ENCODE results near the gene SDR42E2.
A peak's percentile ranks its signal among the peaks of the same experiment; 100 is the strongest.

The SDR42E2 gene

GRCh38 chr16:22181843-22182242 is 19.5 kb downstream of the SDR42E2 start:
- no peaks in the 10 kb centered on the region for H3K36me3 ChIP-seq (ENCODE audit: control insufficient read depth in 2 of 2, insufficient read depth in 2 of 2, low read length in 2 of 2)
- no peak overlapping the region for H3K4me3 ChIP-seq (ENCODE audit: low read length in 2 of 2)
- H3K27me3 ChIP-seq (ENCODE audit: control insufficient read depth in 2 of 2, insufficient read depth in 2 of 2, low read length in 2 of 2): no peaks in the 10 kb centered on the region
- H3K4me1 ChIP-seq (ENCODE audit: control insufficient read depth in 2 of 2, insufficient read depth in 2 of 2, low read length in 2 of 2): no peaks in the 10 kb centered on the region
- H3K27ac ChIP-seq (ENCODE audit: low read depth in 2 of 2, low read length in 2 of 2): no peak overlapping the region
- H3K9ac ChIP-seq (ENCODE audit: low read depth in 1 of 2, low read length in 2 of 2): no peak overlapping the region
- no peaks in the 10 kb centered on the region for H3K9me3 ChIP-seq (ENCODE audit: control insufficient read depth in 2 of 2, low read length in 2 of 2)

GRCh38 chr16:22183335-22183734 is 21.0 kb downstream of the SDR42E2 start:
- Histone ChIP-seq H3K36me3 (ENCODE audit: control insufficient read depth in 2 of 2, insufficient read depth in 2 of 2, low read length in 2 of 2) (no peaks in the 10 kb centered on the region), H3K4me1 (ENCODE audit: control insufficient read depth in 2 of 2, insufficient read depth in 2 of 2, low read length in 2 of 2) (peaks cover 3 to 4% of the 10 kb centered on the region in 2 donors), H3K4me3 (ENCODE audit: low read length in 2 of 2) (no peak overlapping the region), H3K27ac (ENCODE audit: low read depth in 2 of 2, low read length in 2 of 2) (no peak overlapping the region), H3K27me3 (ENCODE audit: control insufficient read depth in 2 of 2, insufficient read depth in 2 of 2, low read length in 2 of 2) (no peaks in the 10 kb centered on the region), H3K9me3 (ENCODE audit: control insufficient read depth in 2 of 2, low read length in 2 of 2) (no peaks in the 10 kb centered on the region), H3K9ac (ENCODE audit: low read depth in 1 of 2, low read length in 2 of 2) (no peak overlapping the region)

GRCh38 chr16:22183901-22184614 is 21.8 kb downstream of the SDR42E2 start:
- H3K4me1 ChIP-seq (ENCODE audit: control insufficient read depth in 2 of 2, insufficient read depth in 2 of 2, low read length in 2 of 2): peaks cover 10% of the 10 kb centered on the region in 2 donors

GRCh38 chr16:22184615-22184968 is 22.3 kb downstream of the SDR42E2 start:
- Histone ChIP-seq H3K4me1 (ENCODE audit: control insufficient read depth in 2 of 2, insufficient read depth in 2 of 2, low read length in 2 of 2) (peaks cover 15 to 16% of the 10 kb centered on the region in 2 donors), H3K27me3 (ENCODE audit: control insufficient read depth in 2 of 2, insufficient read depth in 2 of 2, low read length in 2 of 2) (no peaks in the 10 kb centered on the region), H3K9me3 (ENCODE audit: control insufficient read depth in 2 of 2, low read length in 2 of 2) (no peaks in the 10 kb centered on the region), H3K36me3 (ENCODE audit: control insufficient read depth in 2 of 2, insufficient read depth in 2 of 2, low read length in 2 of 2) (no peaks in the 10 kb centered on the region), H3K27ac (ENCODE audit: low read depth in 2 of 2, low read length in 2 of 2) (no peak overlapping the region), H3K9ac (ENCODE audit: low read depth in 1 of 2, low read length in 2 of 2) (no peak overlapping the region), H3K4me3 (ENCODE audit: low read length in 2 of 2) (no peak overlapping the region)

More at GRCh38 chr16:22183901-22184614, 21.8 kb downstream of the SDR42E2 start:
- no peak overlapping the region for H3K4me3 ChIP-seq (ENCODE audit: low read length in 2 of 2)
- H3K9ac ChIP-seq (ENCODE audit: low read depth in 1 of 2, low read length in 2 of 2): no peak overlapping the region
- H3K27me3 ChIP-seq (ENCODE audit: control insufficient read depth in 2 of 2, insufficient read depth in 2 of 2, low read length in 2 of 2): no peaks in the 10 kb centered on the region
- no peaks in the 10 kb centered on the region for H3K9me3 ChIP-seq (ENCODE audit: control insufficient read depth in 2 of 2, low read length in 2 of 2)
- no peak overlapping the region for H3K27ac ChIP-seq (ENCODE audit: low read depth in 2 of 2, low read length in 2 of 2)
- no peaks in the 10 kb centered on the region for H3K36me3 ChIP-seq (ENCODE audit: control insufficient read depth in 2 of 2, insufficient read depth in 2 of 2, low read length in 2 of 2)

DNA sequence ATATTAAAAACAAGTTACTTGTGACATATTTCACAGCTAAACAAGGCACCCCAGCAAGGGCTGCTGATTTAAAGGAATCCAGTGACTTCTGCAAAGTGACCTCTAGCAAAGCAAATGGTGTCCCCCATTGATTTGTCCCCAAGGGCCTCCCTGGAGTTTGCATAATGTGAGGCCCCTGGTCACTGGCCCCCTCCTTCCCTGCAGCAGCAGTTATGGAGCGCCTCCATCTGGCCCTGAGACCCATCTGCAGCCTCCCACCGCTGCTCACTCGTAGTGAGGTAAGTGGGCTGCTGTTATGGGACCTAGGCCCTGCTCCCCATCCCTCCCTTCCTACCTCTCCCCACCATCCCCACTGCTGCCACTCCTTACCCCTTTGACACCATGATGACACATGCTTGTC is 24.2 kb downstream of the SDR42E2 start:
- H3K27me3 ChIP-seq (ENCODE audit: control insufficient read depth in 2 of 2, insufficient read depth in 2 of 2, low read length in 2 of 2): no peaks in the 10 kb centered on the region
- peaks cover 19% of the 10 kb centered on the region in 2 donors for H3K4me1 ChIP-seq (ENCODE audit: control insufficient read depth in 2 of 2, insufficient read depth in 2 of 2, low read length in 2 of 2)
- no peak overlapping the region for H3K27ac ChIP-seq (ENCODE audit: low read depth in 2 of 2, low read length in 2 of 2)
- no peaks in the 10 kb centered on the region for H3K36me3 ChIP-seq (ENCODE audit: control insufficient read depth in 2 of 2, insufficient read depth in 2 of 2, low read length in 2 of 2)
- H3K4me3 ChIP-seq (ENCODE audit: low read length in 2 of 2): no peak overlapping the region
- H3K9me3 ChIP-seq (ENCODE audit: control insufficient read depth in 2 of 2, low read length in 2 of 2): no peaks in the 10 kb centered on the region
- H3K9ac ChIP-seq (ENCODE audit: low read depth in 1 of 2, low read length in 2 of 2): no peak overlapping the region

GRCh38 chr16:22188267-22188594 is 25.9 kb downstream of the SDR42E2 start:
- peak overlapping the region; percentile 10 to 92 for H3K9ac ChIP-seq (ENCODE audit: low read depth in 1 of 2, low read length in 2 of 2)
- H3K27ac ChIP-seq (ENCODE audit: low read depth in 2 of 2, low read length in 2 of 2): peak overlapping the region; percentile 53 to 69
- H3K4me3 ChIP-seq (ENCODE audit: low read length in 2 of 2): no peak overlapping the region

DNA sequence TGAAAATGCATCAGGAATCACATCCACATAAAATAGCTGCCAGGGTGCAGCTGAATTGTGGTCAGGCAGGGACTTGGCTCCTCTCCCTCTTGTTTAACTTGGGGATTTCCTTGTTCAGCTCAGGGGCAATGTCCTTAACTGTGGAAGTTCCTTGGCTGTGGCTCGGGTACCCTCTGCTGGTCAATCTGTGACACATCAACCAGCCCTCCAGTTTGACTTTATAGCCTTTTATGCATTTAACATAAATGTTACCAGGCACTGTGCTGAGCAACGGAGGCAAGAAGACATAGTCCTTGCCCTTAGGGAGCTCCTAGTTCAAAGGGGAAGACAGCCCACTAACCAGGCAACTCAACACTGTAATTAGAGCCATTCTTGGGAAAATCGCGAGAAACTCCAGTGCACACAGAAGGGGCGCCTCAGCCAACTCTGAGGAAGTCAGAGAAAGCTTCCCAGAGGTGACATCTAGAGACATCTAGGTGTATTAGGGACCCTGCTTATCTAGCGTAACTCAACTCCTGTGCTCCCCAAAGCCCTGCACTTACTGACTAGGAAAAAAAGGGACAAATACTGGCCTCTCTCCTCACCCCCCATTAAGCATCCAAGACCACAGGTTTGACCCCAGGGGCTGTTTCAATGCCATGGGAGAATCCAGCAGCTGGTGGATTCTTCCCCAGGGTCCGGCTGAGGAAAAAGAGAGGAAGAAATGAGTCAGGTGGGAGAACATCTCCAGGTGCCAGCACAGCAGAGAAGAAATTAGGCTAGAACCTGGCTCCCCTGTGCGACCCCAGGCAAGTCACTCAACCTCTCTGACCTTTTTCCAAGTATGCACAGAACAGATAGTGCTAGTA is 26.5 kb downstream of the SDR42E2 start:
- H3K9ac ChIP-seq (ENCODE audit: low read depth in 1 of 2, low read length in 2 of 2): peak overlapping the region; percentile 80 to 92
- no peaks in the 10 kb centered on the region for H3K36me3 ChIP-seq (ENCODE audit: control insufficient read depth in 2 of 2, insufficient read depth in 2 of 2, low read length in 2 of 2)
- peak overlapping the region; percentile 99 to 100 for H3K27ac ChIP-seq (ENCODE audit: low read depth in 2 of 2, low read length in 2 of 2)
- H3K9me3 ChIP-seq (ENCODE audit: control insufficient read depth in 2 of 2, low read length in 2 of 2): no peaks in the 10 kb centered on the region
- H3K4me1 ChIP-seq (ENCODE audit: control insufficient read depth in 2 of 2, insufficient read depth in 2 of 2, low read length in 2 of 2): peaks cover 30 to 34% of the 10 kb centered on the region in 2 donors
- no peaks in the 10 kb centered on the region for H3K27me3 ChIP-seq (ENCODE audit: control insufficient read depth in 2 of 2, insufficient read depth in 2 of 2, low read length in 2 of 2)
- peak overlapping the region; percentile 76 to 87 for H3K4me3 ChIP-seq (ENCODE audit: low read length in 2 of 2)

More at GRCh38 chr16:22188267-22188594, 25.9 kb downstream of the SDR42E2 start:
- Histone ChIP-seq H3K4me1 (ENCODE audit: control insufficient read depth in 2 of 2, insufficient read depth in 2 of 2, low read length in 2 of 2) (peaks cover 30 to 34% of the 10 kb centered on the region in 2 donors), H3K27me3 (ENCODE audit: control insufficient read depth in 2 of 2, insufficient read depth in 2 of 2, low read length in 2 of 2) (no peaks in the 10 kb centered on the region), H3K36me3 (ENCODE audit: control insufficient read depth in 2 of 2, insufficient read depth in 2 of 2, low read length in 2 of 2) (no peaks in the 10 kb centered on the region), H3K9me3 (ENCODE audit: control insufficient read depth in 2 of 2, low read length in 2 of 2) (no peaks in the 10 kb centered on the region)

- Histone ChIP-seq H3K27ac (ENCODE audit: low read depth in 2 of 2, low read length in 2 of 2) (peak overlapping the region; percentile 99 to 100), H3K36me3 (ENCODE audit: control insufficient read depth in 2 of 2, insufficient read depth in 2 of 2, low read length in 2 of 2) (no peaks in the 10 kb centered on the region), H3K4me1 (ENCODE audit: control insufficient read depth in 2 of 2, insufficient read depth in 2 of 2, low read length in 2 of 2) (peaks cover 30 to 34% of the 10 kb centered on the region in 2 donors), H3K27me3 (ENCODE audit: control insufficient read depth in 2 of 2, insufficient read depth in 2 of 2, low read length in 2 of 2) (no peaks in the 10 kb centered on the region), H3K9me3 (ENCODE audit: control insufficient read depth in 2 of 2, low read length in 2 of 2) (no peaks in the 10 kb centered on the region), H3K4me3 (ENCODE audit: low read length in 2 of 2) (peak overlapping the region; percentile 76 to 87), H3K9ac (ENCODE audit: low read depth in 1 of 2, low read length in 2 of 2) (peak overlapping the region; percentile 80 to 92)
These were observed 27.3 kb downstream of the SDR42E2 start for GRCh38 chr16:22189473-22190080.

- Histone ChIP-seq H3K27me3 (ENCODE audit: control insufficient read depth in 2 of 2, insufficient read depth in 2 of 2, low read length in 2 of 2) (no peaks in the 10 kb centered on the region), H3K36me3 (ENCODE audit: control insufficient read depth in 2 of 2, insufficient read depth in 2 of 2, low read length in 2 of 2) (no peaks in the 10 kb centered on the region), H3K9ac (ENCODE audit: low read depth in 1 of 2, low read length in 2 of 2) (peak overlapping the region; percentile 80 to 92), H3K4me3 (ENCODE audit: low read length in 2 of 2) (peak overlapping the region; percentile 76 to 87), H3K9me3 (ENCODE audit: control insufficient read depth in 2 of 2, low read length in 2 of 2) (no peaks in the 10 kb centered on the region), H3K27ac (ENCODE audit: low read depth in 2 of 2, low read length in 2 of 2) (peak overlapping the region; percentile 99 to 100), H3K4me1 (ENCODE audit: control insufficient read depth in 2 of 2, insufficient read depth in 2 of 2, low read length in 2 of 2) (peaks cover 33 to 34% of the 10 kb centered on the region in 2 donors)
These were observed 27.9 kb downstream of the SDR42E2 start for GRCh38 chr16:22190081-22190775.

Data from mucosa of rectum (tissue), 2 donors.